ENCODE results near the gene ATRNL1. TPM values are rescaled to one million over a fixed set of nuclear protein-coding genes. Genes with fewer than 3 reads are reported as not detected.

Gene ATRNL1
- total RNA-seq, 2 donors from 2014 or later: 0.37 to 2.9 TPM

GRCh38 chr10:115653473-115653872 is 560.3 kb downstream of the ATRNL1 start:
- intact Hi-C loops (cut with DNase I): no loop called here
- Histone ChIP-seq H3K27ac (no peak overlapping the region), H3K27me3 (no peaks in the 10 kb centered on the region), H3K4me1 (no peaks in the 10 kb centered on the region), H3K9me3 (no peaks in the 10 kb centered on the region), H3K4me3 (no peak overlapping the region), H3K9ac (ENCODE audit: low read depth in 2 of 2, low read length in 2 of 2) (no peak overlapping the region), H3K36me3 (no peaks in the 10 kb centered on the region)
- TF ChIP-seq CTCF (IDR thresholded peaks at IDR 0.05): no peak
- no peak for DNase-seq

- H3K27ac ChIP-seq: no peak overlapping the region
- H3K4me1 ChIP-seq: no peaks in the 10 kb centered on the region
- DNase-seq: no peak
- intact Hi-C loops (cut with DNase I): no loop called here
- no peaks in the 10 kb centered on the region for H3K27me3 ChIP-seq
- TF ChIP-seq CTCF (IDR thresholded peaks at IDR 0.05): no peak
- no peaks in the 10 kb centered on the region for H3K36me3 ChIP-seq
- H3K4me3 ChIP-seq: no peak overlapping the region
- H3K9ac ChIP-seq (ENCODE audit: low read depth in 2 of 2, low read length in 2 of 2): no peak overlapping the region
- no peaks in the 10 kb centered on the region for H3K9me3 ChIP-seq
These were observed 561.8 kb downstream of the ATRNL1 start for GRCh38 chr10:115654961-115655360.

GRCh38 chr10:115657161-115657860 is 564.1 kb downstream of the ATRNL1 start:
- no peak overlapping the region for H3K27ac ChIP-seq
- no peak overlapping the region for H3K9ac ChIP-seq (ENCODE audit: low read depth in 2 of 2, low read length in 2 of 2)
- no peak overlapping the region for H3K4me3 ChIP-seq
- TF ChIP-seq CTCF (IDR thresholded peaks at IDR 0.05): no peak
- H3K36me3 ChIP-seq: no peaks in the 10 kb centered on the region
- DNase-seq: no peak
- no peaks in the 10 kb centered on the region for H3K9me3 ChIP-seq
- intact Hi-C loops (cut with DNase I): no loop called here
- H3K4me1 ChIP-seq: no peaks in the 10 kb centered on the region
- H3K27me3 ChIP-seq: no peaks in the 10 kb centered on the region

GRCh38 chr10:115659616-115660015 is 566.5 kb downstream of the ATRNL1 start:
- H3K27me3 ChIP-seq: no peaks in the 10 kb centered on the region
- no peaks in the 10 kb centered on the region for H3K9me3 ChIP-seq
- no peak for TF ChIP-seq CTCF (IDR thresholded peaks at IDR 0.05)
- intact Hi-C loops (cut with DNase I): no loop called here
- H3K9ac ChIP-seq (ENCODE audit: low read depth in 2 of 2, low read length in 2 of 2): no peak overlapping the region
- no peak for DNase-seq
- no peak overlapping the region for H3K27ac ChIP-seq
- no peaks in the 10 kb centered on the region for H3K4me1 ChIP-seq
- H3K4me3 ChIP-seq: no peak overlapping the region
- no peaks in the 10 kb centered on the region for H3K36me3 ChIP-seq

- Histone ChIP-seq H3K27ac (no peak overlapping the region), H3K9ac (ENCODE audit: low read depth in 2 of 2, low read length in 2 of 2) (no peak overlapping the region), H3K27me3 (no peaks in the 10 kb centered on the region), H3K4me3 (no peak overlapping the region), H3K9me3 (no peaks in the 10 kb centered on the region), H3K36me3 (no peaks in the 10 kb centered on the region), H3K4me1 (no peaks in the 10 kb centered on the region)
- no peak for DNase-seq
- TF ChIP-seq CTCF (IDR thresholded peaks at IDR 0.05): no peak
- intact Hi-C loops (cut with DNase I): no loop called here
These were observed 567.2 kb downstream of the ATRNL1 start for GRCh38 chr10:115660391-115660790.

Measured in colonic mucosa (tissue), 4 donors.